ENCODE data around the gene BAIAP3. TPM values are rescaled to one million over a fixed set of nuclear protein-coding genes. Genes with fewer than 3 reads are reported as not detected.

The BAIAP3 gene
- total RNA-seq, 6 donors from 2014 or later = 3.2 to 57.6 (median 11.5) TPM

DNA sequence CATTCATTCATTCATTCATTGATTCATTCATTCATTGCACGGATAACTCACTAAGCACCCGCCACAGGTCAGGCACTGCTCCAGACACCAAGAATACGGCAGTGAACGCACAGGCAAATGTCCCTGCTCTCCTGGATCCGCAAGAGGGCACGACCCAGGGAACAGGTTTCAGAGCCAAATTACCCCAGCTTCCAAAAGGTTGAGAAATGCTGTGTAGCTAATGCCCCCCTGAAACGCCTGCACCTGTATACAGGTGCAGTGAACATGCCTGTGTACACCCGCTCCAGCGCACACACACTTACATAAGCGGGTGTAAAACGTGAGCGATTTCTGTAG, 33.6 kb upstream of the BAIAP3 start:
- Histone ChIP-seq H3K27ac (no peak overlapping the region), H3K9me3 (no peaks in the 10 kb centered on the region), H3K36me3 (no peaks in the 10 kb centered on the region), H3K4me1 (peaks cover 6 to 21% (median 11%) of the 10 kb centered on the region in 4 donors), H3K27me3 (no peaks in the 10 kb centered on the region), H3K4me3 (no peak overlapping the region)
- ATAC-seq (ENCODE audit: low FRiP score in 2 of 2) (no peak), DNase-seq (no peak)
- no peak for TF ChIP-seq POLR2AphosphoS5 (IDR thresholded peaks at IDR 0.05)
- no peak for TF ChIP-seq POLR2A (IDR thresholded peaks at IDR 0.05)
- TF ChIP-seq EP300 (IDR thresholded peaks at IDR 0.05) = no peak
- TF ChIP-seq, protein P1, sequence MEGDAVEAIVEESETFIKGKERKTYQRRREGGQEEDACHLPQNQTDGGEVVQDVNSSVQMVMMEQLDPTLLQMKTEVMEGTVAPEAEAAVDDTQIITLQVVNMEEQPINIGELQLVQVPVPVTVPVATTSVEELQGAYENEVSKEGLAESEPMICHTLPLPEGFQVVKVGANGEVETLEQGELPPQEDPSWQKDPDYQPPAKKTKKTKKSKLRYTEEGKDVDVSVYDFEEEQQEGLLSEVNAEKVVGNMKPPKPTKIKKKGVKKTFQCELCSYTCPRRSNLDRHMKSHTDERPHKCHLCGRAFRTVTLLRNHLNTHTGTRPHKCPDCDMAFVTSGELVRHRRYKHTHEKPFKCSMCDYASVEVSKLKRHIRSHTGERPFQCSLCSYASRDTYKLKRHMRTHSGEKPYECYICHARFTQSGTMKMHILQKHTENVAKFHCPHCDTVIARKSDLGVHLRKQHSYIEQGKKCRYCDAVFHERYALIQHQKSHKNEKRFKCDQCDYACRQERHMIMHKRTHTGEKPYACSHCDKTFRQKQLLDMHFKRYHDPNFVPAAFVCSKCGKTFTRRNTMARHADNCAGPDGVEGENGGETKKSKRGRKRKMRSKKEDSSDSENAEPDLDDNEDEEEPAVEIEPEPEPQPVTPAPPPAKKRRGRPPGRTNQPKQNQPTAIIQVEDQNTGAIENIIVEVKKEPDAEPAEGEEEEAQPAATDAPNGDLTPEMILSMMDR (IDR thresholded peaks at IDR 0.05) = no peak
- 77 to 79% methylated on average over 12 of the region's 12 CpGs for WGBS, 2 donors

DNA sequence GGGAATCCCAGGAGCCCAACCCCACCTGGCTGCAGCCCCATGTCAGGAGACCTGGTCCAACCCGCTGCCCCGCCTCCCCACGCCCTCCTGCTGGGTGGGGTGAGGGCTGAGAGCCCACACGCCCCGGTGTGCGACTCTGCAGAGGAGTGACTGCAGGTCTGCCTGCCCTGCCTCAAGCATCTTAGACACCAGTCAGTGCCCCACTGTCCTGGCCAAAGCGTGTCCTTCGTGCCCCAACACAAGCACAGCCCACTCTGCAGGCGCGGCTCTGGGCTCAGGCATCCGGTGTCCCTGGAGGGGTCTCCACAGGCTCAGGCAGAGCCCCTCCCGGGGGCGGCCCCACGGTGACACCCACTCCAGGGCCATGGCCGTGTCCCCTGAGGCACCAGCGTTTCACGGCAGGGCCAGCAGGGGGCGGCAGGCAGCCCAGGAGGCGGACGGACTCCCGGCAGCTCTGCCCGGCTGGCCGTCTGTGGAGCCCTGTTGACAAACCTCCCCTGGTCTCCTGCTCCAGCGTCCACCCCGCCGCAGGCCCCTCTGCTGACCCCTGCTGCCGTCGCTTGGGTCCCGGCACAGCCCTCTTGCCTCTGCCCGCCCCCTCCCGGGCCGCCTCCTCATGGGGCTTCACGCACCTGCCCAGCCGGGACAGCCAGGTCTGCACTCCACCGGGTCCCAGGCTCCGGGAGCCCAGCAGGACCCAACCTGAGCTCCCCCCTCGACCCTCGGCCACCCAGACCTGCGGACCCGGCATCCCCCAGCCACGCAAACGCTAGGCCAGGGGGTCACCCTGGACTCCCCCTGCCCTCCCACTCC, 32.6 kb upstream of the BAIAP3 start:
- TF ChIP-seq POLR2A (IDR thresholded peaks at IDR 0.05) = no peak
- TF ChIP-seq, protein P1 (IDR thresholded peaks at IDR 0.05) = peak; percentile 86 to 94 (median 90)
- 15 to 19% methylated on average over 15 to 19 of the region's 42 CpGs for WGBS, 2 donors
- H3K4me3 ChIP-seq = peak overlapping the region in 2 of 4 donors; percentile 9 to 12

DNA sequence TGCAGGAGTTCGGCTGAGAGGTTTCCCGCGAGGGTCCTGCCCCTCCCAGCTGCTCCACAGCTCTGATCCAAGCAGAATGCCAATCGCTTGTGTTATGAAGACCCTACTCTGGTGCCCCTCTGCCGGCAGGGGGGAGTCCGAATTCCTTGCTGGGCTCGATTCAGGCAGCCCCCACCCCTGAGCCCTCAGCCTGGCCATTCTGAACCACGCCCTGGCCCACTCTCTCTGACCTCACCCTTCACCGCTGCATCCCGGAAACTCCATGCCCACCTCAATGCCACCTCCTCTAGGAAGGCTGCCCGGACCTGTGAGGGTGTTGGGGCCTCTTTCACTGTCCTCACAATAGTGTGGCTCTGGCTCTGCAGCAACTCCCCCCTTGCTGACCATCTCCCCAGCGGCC, 31.9 kb upstream of the BAIAP3 start:
- Histone ChIP-seq H3K4me3 (no peak overlapping the region), H3K27me3 (no peaks in the 10 kb centered on the region)
- TF ChIP-seq, protein P1 (IDR thresholded peaks at IDR 0.05) = no peak
- no peak for TF ChIP-seq POLR2A (IDR thresholded peaks at IDR 0.05)
- TF ChIP-seq POLR2AphosphoS5 (IDR thresholded peaks at IDR 0.05) = no peak
- no peak for TF ChIP-seq EP300 (IDR thresholded peaks at IDR 0.05)

More for the DNA sequence above, 32.6 kb upstream of the BAIAP3 start:
- Histone ChIP-seq H3K4me1 (peaks cover 6 to 21% (median 11%) of the 10 kb centered on the region in 4 donors), H3K36me3 (no peaks in the 10 kb centered on the region), H3K27ac (no peak overlapping the region), H3K27me3 (no peaks in the 10 kb centered on the region), H3K9me3 (no peaks in the 10 kb centered on the region)
- DNase-seq (peak; percentile 76 to 96), ATAC-seq (ENCODE audit: low FRiP score in 2 of 2) (peak; percentile 84 to 85)

DNA sequence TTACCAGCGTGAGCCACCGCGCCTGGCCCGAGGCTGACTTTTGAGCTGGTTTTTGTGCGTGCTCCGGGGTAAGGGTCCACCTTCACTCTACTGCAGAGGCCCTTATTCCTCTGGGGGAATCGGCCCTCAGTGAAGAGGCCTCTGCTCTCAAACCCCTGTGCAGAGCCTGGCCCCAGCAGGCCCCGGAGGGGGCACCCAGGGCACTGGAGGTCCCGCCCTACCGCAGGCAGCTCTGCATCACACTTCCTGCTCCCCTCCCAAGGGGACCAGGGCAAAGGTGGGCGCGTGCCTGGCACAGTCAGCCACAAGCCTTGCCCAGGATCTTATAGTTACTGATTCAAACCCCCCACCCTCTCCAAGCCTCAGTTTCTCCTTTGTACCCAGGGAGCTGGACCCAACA, 27.6 kb upstream of the BAIAP3 start:
- Histone ChIP-seq H3K9me3 (no peaks in the 10 kb centered on the region), H3K4me1 (peaks cover 7 to 33% (median 13%) of the 10 kb centered on the region in 4 donors), H3K27me3 (no peaks in the 10 kb centered on the region), H3K36me3 (no peaks in the 10 kb centered on the region), H3K27ac (no peak overlapping the region), H3K4me3 (no peak overlapping the region)
- no peak for ATAC-seq (ENCODE audit: low FRiP score in 2 of 2)
- WGBS, 2 donors = 75% methylated on average over 12 of the region's 12 CpGs; no CpG with 5 or more reads in 1 of the 2 donors
- no peak for DNase-seq
- no peak for TF ChIP-seq POLR2AphosphoS5 (IDR thresholded peaks at IDR 0.05)
- no peak for TF ChIP-seq POLR2A (IDR thresholded peaks at IDR 0.05)
- no peak for TF ChIP-seq EP300 (IDR thresholded peaks at IDR 0.05)
- TF ChIP-seq, protein P1 (IDR thresholded peaks at IDR 0.05) = no peak

More for the DNA sequence above, 31.9 kb upstream of the BAIAP3 start:
- no peak overlapping the region for H3K27ac ChIP-seq
- no peaks in the 10 kb centered on the region for H3K9me3 ChIP-seq
- ATAC-seq (ENCODE audit: low FRiP score in 2 of 2) (no peak), DNase-seq (no peak)
- WGBS, 2 donors = 80 to 83% methylated on average over 10 to 12 of the region's 12 CpGs
- H3K36me3 ChIP-seq = no peaks in the 10 kb centered on the region
- H3K4me1 ChIP-seq = peaks cover 6 to 21% (median 11%) of the 10 kb centered on the region in 4 donors

DNA sequence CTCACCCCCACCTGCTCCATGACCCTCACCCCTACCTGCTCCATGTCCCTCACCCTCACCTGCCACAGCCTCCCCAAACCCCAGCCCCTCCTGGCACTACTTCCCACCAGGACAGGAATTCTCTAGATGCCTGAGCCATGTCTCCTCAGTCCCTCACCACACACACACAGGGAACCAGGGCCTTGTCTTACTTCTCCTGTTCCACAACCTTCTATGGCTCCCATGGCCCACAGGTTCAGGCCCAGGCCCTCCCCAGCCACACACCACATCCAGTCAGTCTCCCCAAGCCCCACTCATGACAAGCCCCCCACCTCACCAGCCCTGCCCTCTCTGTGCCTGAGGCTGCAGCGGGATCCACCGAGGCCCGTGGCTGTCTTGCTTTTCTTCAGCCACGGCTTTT, 27.1 kb upstream of the BAIAP3 start:
- Histone ChIP-seq H3K4me3 (no peak overlapping the region), H3K9me3 (no peaks in the 10 kb centered on the region), H3K27me3 (no peaks in the 10 kb centered on the region), H3K27ac (no peak overlapping the region), H3K4me1 (peaks cover 11 to 33% (median 14%) of the 10 kb centered on the region in 4 donors), H3K36me3 (no peaks in the 10 kb centered on the region)
- TF ChIP-seq POLR2AphosphoS5 (IDR thresholded peaks at IDR 0.05) (no peak), POLR2A (IDR thresholded peaks at IDR 0.05) (no peak), EP300 (IDR thresholded peaks at IDR 0.05) (no peak)
- TF ChIP-seq, protein P1 (IDR thresholded peaks at IDR 0.05) = no peak
- 65 to 77% methylated on average over 4 of the region's 4 CpGs for WGBS, 2 donors
- ATAC-seq (ENCODE audit: low FRiP score in 2 of 2) (no peak), DNase-seq (no peak)
